ENCODE measurements around the gene TCEA3. TPM values are rescaled to one million over a fixed set of nuclear protein-coding genes. Genes with fewer than 3 reads are reported as not detected.

Gene TCEA3
- total RNA-seq, 1 donor from 2014 or later = 7.8 TPM

GRCh38 chr1:23421753-23422240 is 2.8 kb downstream of the TCEA3 start:
- peaks cover 31% of the 10 kb centered on the region for H3K4me1 Mint-ChIP-seq
- intact Hi-C loops (cut with micrococcal nuclease) = no loop called here
- no peak for DNase-seq
- peaks cover 4% of the 10 kb centered on the region for H3K36me3 Mint-ChIP-seq (ENCODE audit: low read depth)
- no peak overlapping the region for H3K27ac Mint-ChIP-seq
- H3K4me3 Mint-ChIP-seq = peak overlapping the region; percentile 88
- peaks cover 29% of the 10 kb centered on the region for H3K27me3 Mint-ChIP-seq
- no peaks in the 10 kb centered on the region for H3K9me3 Mint-ChIP-seq

GRCh38 chr1:23421343-23421742 is 3.2 kb downstream of the TCEA3 start:
- peaks cover 4% of the 10 kb centered on the region for H3K36me3 Mint-ChIP-seq (ENCODE audit: low read depth)
- H3K4me1 Mint-ChIP-seq = peaks cover 31% of the 10 kb centered on the region
- DNase-seq = no peak
- intact Hi-C loops (cut with micrococcal nuclease) = no loop called here
- H3K27me3 Mint-ChIP-seq = peaks cover 24% of the 10 kb centered on the region
- no peaks in the 10 kb centered on the region for H3K9me3 Mint-ChIP-seq
- no peak overlapping the region for H3K4me3 Mint-ChIP-seq
- H3K27ac Mint-ChIP-seq = no peak overlapping the region

- peaks cover 4% of the 10 kb centered on the region for H3K36me3 Mint-ChIP-seq (ENCODE audit: low read depth)
- no peak for DNase-seq
- no peaks in the 10 kb centered on the region for H3K9me3 Mint-ChIP-seq
- H3K27me3 Mint-ChIP-seq = peaks cover 19% of the 10 kb centered on the region
- H3K4me3 Mint-ChIP-seq = no peak overlapping the region
- peaks cover 31% of the 10 kb centered on the region for H3K4me1 Mint-ChIP-seq
- H3K27ac Mint-ChIP-seq = no peak overlapping the region
- intact Hi-C loops (cut with micrococcal nuclease) = no loop called here
Measured at GRCh38 chr1:23420778-23421177, 3.8 kb downstream of the TCEA3 start.

GRCh38 chr1:23419180-23419579 is 5.4 kb downstream of the TCEA3 start:
- Mint-ChIP-seq H3K36me3 (ENCODE audit: low read depth) (peaks cover 4% of the 10 kb centered on the region), H3K27ac (no peak overlapping the region), H3K9me3 (no peaks in the 10 kb centered on the region), H3K4me3 (no peak overlapping the region), H3K27me3 (peaks cover 9% of the 10 kb centered on the region), H3K4me1 (peaks cover 27% of the 10 kb centered on the region)
- intact Hi-C loops (cut with micrococcal nuclease) = no loop called here
- no peak for DNase-seq

GRCh38 chr1:23417570-23417969 is 7.0 kb downstream of the TCEA3 start:
- H3K27ac Mint-ChIP-seq = no peak overlapping the region
- H3K27me3 Mint-ChIP-seq = peaks cover 2% of the 10 kb centered on the region
- no peak overlapping the region for H3K4me3 Mint-ChIP-seq
- H3K36me3 Mint-ChIP-seq (ENCODE audit: low read depth) = peaks cover 4% of the 10 kb centered on the region
- no peaks in the 10 kb centered on the region for H3K9me3 Mint-ChIP-seq
- H3K4me1 Mint-ChIP-seq = peaks cover 16% of the 10 kb centered on the region
- no peak for DNase-seq
- intact Hi-C loops (cut with micrococcal nuclease) = no loop called here

GRCh38 chr1:23416964-23417363 is 7.6 kb downstream of the TCEA3 start:
- H3K27ac Mint-ChIP-seq = no peak overlapping the region
- intact Hi-C loops (cut with micrococcal nuclease) = no loop called here
- peaks cover 10% of the 10 kb centered on the region for H3K4me1 Mint-ChIP-seq
- DNase-seq = no peak
- H3K9me3 Mint-ChIP-seq = no peaks in the 10 kb centered on the region
- H3K27me3 Mint-ChIP-seq = peaks cover 2% of the 10 kb centered on the region
- H3K36me3 Mint-ChIP-seq (ENCODE audit: low read depth) = peaks cover 4% of the 10 kb centered on the region
- no peak overlapping the region for H3K4me3 Mint-ChIP-seq

- DNase-seq = no peak
- Mint-ChIP-seq H3K9me3 (no peaks in the 10 kb centered on the region), H3K36me3 (ENCODE audit: low read depth) (no peaks in the 10 kb centered on the region), H3K4me1 (peaks cover 5% of the 10 kb centered on the region), H3K27me3 (no peaks in the 10 kb centered on the region), H3K4me3 (no peak overlapping the region), H3K27ac (no peak overlapping the region)
- intact Hi-C loops (cut with micrococcal nuclease) = no loop called here
Measured at GRCh38 chr1:23408797-23409290, 15.7 kb downstream of the TCEA3 start.

GRCh38 chr1:23407016-23407630 is 17.4 kb downstream of the TCEA3 start:
- Mint-ChIP-seq H3K4me3 (no peak overlapping the region), H3K36me3 (ENCODE audit: low read depth) (no peaks in the 10 kb centered on the region), H3K4me1 (peaks cover 7% of the 10 kb centered on the region), H3K27me3 (no peaks in the 10 kb centered on the region), H3K27ac (no peak overlapping the region), H3K9me3 (no peaks in the 10 kb centered on the region)
- no peak for DNase-seq
- intact Hi-C loops (cut with micrococcal nuclease) = no loop called here

GRCh38 chr1:23405946-23406345 is 18.6 kb downstream of the TCEA3 start:
- no peaks in the 10 kb centered on the region for H3K27me3 Mint-ChIP-seq
- intact Hi-C loops (cut with micrococcal nuclease) = loop anchor here (2.0 kb wide), 1 partner anchor 63 kb away; no protein-coding TSS in a partner anchor
- H3K27ac Mint-ChIP-seq = no peak overlapping the region
- peaks cover 7% of the 10 kb centered on the region for H3K4me1 Mint-ChIP-seq
- no peak overlapping the region for H3K4me3 Mint-ChIP-seq
- no peak for DNase-seq
- H3K9me3 Mint-ChIP-seq = no peaks in the 10 kb centered on the region
- no peaks in the 10 kb centered on the region for H3K36me3 Mint-ChIP-seq (ENCODE audit: low read depth)

- H3K4me3 Mint-ChIP-seq = no peak overlapping the region
- no peaks in the 10 kb centered on the region for H3K9me3 Mint-ChIP-seq
- H3K27ac Mint-ChIP-seq = no peak overlapping the region
- no peaks in the 10 kb centered on the region for H3K27me3 Mint-ChIP-seq
- H3K4me1 Mint-ChIP-seq = peaks cover 7% of the 10 kb centered on the region
- intact Hi-C loops (cut with micrococcal nuclease) = loop anchor here (2.0 to 5.0 kb wide), 2 partner anchors 61 to 187 kb away; partner anchors contain the start of gene HTR1D
- H3K36me3 Mint-ChIP-seq (ENCODE audit: low read depth) = no peaks in the 10 kb centered on the region
- peak; percentile 96 for DNase-seq
Measured at GRCh38 chr1:23403735-23404486, 20.6 kb downstream of the TCEA3 start.

- no peak for DNase-seq
- intact Hi-C loops (cut with micrococcal nuclease) = loop anchor here (5.0 kb wide), 1 partner anchor 186 kb away; the partner anchor contains the start of gene HTR1D
- Mint-ChIP-seq H3K27me3 (no peaks in the 10 kb centered on the region), H3K36me3 (ENCODE audit: low read depth) (no peaks in the 10 kb centered on the region), H3K4me3 (no peak overlapping the region), H3K9me3 (no peaks in the 10 kb centered on the region), H3K27ac (no peak overlapping the region), H3K4me1 (peaks cover 7% of the 10 kb centered on the region)
Measured at GRCh38 chr1:23403355-23403734, 21.2 kb downstream of the TCEA3 start.

GRCh38 chr1:23403038-23403336 is 21.6 kb downstream of the TCEA3 start:
- no peaks in the 10 kb centered on the region for H3K9me3 Mint-ChIP-seq
- H3K36me3 Mint-ChIP-seq (ENCODE audit: low read depth) = no peaks in the 10 kb centered on the region
- H3K27me3 Mint-ChIP-seq = no peaks in the 10 kb centered on the region
- intact Hi-C loops (cut with micrococcal nuclease) = loop anchor here (5.0 kb wide), 1 partner anchor 186 kb away; the partner anchor contains the start of gene HTR1D
- no peak for DNase-seq
- no peak overlapping the region for H3K4me3 Mint-ChIP-seq
- H3K27ac Mint-ChIP-seq = no peak overlapping the region
- H3K4me1 Mint-ChIP-seq = peaks cover 7% of the 10 kb centered on the region

GRCh38 chr1:23402286-23403037 is 22.1 kb downstream of the TCEA3 start:
- Mint-ChIP-seq H3K27me3 (no peaks in the 10 kb centered on the region), H3K4me1 (peaks cover 7% of the 10 kb centered on the region), H3K27ac (no peak overlapping the region), H3K4me3 (no peak overlapping the region), H3K36me3 (ENCODE audit: low read depth) (no peaks in the 10 kb centered on the region), H3K9me3 (no peaks in the 10 kb centered on the region)
- no peak for DNase-seq
- intact Hi-C loops (cut with micrococcal nuclease) = loop anchor here (5.0 kb wide), 1 partner anchor 185 kb away; the partner anchor contains the start of gene HTR1D

- H3K9me3 Mint-ChIP-seq = no peaks in the 10 kb centered on the region
- H3K4me1 Mint-ChIP-seq = peaks cover 7% of the 10 kb centered on the region
- H3K27ac Mint-ChIP-seq = no peak overlapping the region
- H3K27me3 Mint-ChIP-seq = no peaks in the 10 kb centered on the region
- no peaks in the 10 kb centered on the region for H3K36me3 Mint-ChIP-seq (ENCODE audit: low read depth)
- no peak overlapping the region for H3K4me3 Mint-ChIP-seq
- DNase-seq = no peak
- intact Hi-C loops (cut with micrococcal nuclease) = loop anchor here (5.0 kb wide), 1 partner anchor 184 kb away; the partner anchor contains the start of gene HTR1D
Measured at GRCh38 chr1:23401313-23401712, 23.2 kb downstream of the TCEA3 start.
